Transverse colon (tissue), 3 donors: ENCODE results near the gene COL6A5.

Source experiments
- EP300 ChIP-seq: sonication (generic); formaldehyde crosslinking; IDR thresholded peaks from one replicate; pipeline ENCODE4 v1.6.1; 2017; ENCODE audit warnings: antibody characterized with exemption, low read depth
- POLR2A ChIP-seq: fragments of 450-650 bp; IDR thresholded peaks from one replicate; pipeline ENCODE4 v1.6.1; 2016; ENCODE audit warnings: antibody characterized with exemption, mild to moderate bottlenecking, moderate library complexity
- TF ChIP-seq, protein P1 (sequence below), 5 experiments: fragments of 200-600 bp in 3 of 5; fragments of 450-650 bp in 2 of 5; sonication (generic) in 3 of 5; IDR thresholded peaks; 1 replicate in 2 of 5; 2 replicates in 3 of 5; pipeline ENCODE4 v1.5.1; 2016 to 2017; ENCODE audit warnings: antibody characterized with exemption in 5 of 5, inconsistent platforms in 3 of 5, mild to moderate bottlenecking in 2 of 5, moderate library complexity in 1 of 5

DNA sequence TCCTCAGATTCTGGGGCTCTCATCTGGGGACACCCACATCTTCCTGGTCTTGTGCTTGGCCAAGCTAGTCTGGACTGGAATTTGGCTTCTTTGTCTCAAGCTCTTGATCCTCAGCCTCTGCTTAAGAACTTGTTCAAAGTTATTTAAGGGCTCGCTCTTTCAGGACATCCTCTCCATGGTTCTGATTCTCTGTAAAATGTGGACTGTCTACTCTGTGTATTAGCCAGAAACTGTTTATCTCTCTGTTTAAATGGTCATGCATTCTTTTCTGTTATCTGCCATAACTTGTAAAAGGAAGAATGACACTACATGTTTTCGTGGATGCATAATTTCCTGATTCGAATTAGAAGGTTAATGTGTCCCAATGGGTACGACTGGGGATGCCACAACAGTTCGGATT is 79.4 kb downstream of the COL6A5 start:
- TF ChIP-seq, protein P1, sequence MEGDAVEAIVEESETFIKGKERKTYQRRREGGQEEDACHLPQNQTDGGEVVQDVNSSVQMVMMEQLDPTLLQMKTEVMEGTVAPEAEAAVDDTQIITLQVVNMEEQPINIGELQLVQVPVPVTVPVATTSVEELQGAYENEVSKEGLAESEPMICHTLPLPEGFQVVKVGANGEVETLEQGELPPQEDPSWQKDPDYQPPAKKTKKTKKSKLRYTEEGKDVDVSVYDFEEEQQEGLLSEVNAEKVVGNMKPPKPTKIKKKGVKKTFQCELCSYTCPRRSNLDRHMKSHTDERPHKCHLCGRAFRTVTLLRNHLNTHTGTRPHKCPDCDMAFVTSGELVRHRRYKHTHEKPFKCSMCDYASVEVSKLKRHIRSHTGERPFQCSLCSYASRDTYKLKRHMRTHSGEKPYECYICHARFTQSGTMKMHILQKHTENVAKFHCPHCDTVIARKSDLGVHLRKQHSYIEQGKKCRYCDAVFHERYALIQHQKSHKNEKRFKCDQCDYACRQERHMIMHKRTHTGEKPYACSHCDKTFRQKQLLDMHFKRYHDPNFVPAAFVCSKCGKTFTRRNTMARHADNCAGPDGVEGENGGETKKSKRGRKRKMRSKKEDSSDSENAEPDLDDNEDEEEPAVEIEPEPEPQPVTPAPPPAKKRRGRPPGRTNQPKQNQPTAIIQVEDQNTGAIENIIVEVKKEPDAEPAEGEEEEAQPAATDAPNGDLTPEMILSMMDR (IDR thresholded peaks at IDR 0.05), result no peak
- no peak for TF ChIP-seq POLR2A
- TF ChIP-seq EP300, result no peak
